ENCODE measurements around the gene ORMDL1. TPM values are rescaled to one million over a fixed set of nuclear protein-coding genes. Genes with fewer than 3 reads are reported as not detected.

Gene ORMDL1
- 100 to 1,000 TPM in 1 of 4 donors, 10 to 100 TPM in 3; 27.5 to 133 (median 86.5) TPM for total RNA-seq

- TF ChIP-seq POLR2A (IDR thresholded peaks at IDR 0.05): peak; percentile 96
- peak in 3 of 5 experiments; percentile 8 to 19 (median 18) for TF ChIP-seq CTCF (IDR thresholded peaks at IDR 0.05)
- TF ChIP-seq POLR2AphosphoS5 (IDR thresholded peaks at IDR 0.05): peak; percentile 87 to 96 (median 95)
- no peak for TF ChIP-seq EP300 (IDR thresholded peaks at IDR 0.05; ENCODE audit: low read depth)
Measured at GRCh38 chr2:189783927-189784867, at the start of gene ORMDL1, which contains the start of gene PMS1. TSS of gene ORMDL1 (minus strand) at chr2:189784339. CDS start at chr2:189782595, 1,744 bp downstream. TSS of gene PMS1 (plus strand) at chr2:189784450. CDS start at chr2:189791810, 7,360 bp downstream.

GRCh38 chr2:189830510-189830909, 46.4 kb upstream of the ORMDL1 start:
- in situ Hi-C loops (cut with MboI; ENCODE audit: low pct_ligation_motif_present in 1 of 4, low pct_unique_long_range_greater_than_20kb in 1 of 4, low sequenced_read_pairs in 3 of 4): no loop called here
- WGBS, 2 donors (ENCODE audit: low coverage in 1 of 2): 100% methylated on average over 1 of the region's 1 CpG
- no peak for TF ChIP-seq POLR2AphosphoS5 (IDR thresholded peaks at IDR 0.05)
- TF ChIP-seq CTCF (IDR thresholded peaks at IDR 0.05): no peak
- no peak for TF ChIP-seq EP300 (IDR thresholded peaks at IDR 0.05; ENCODE audit: low read depth)
- TF ChIP-seq POLR2A (IDR thresholded peaks at IDR 0.05): no peak
- Histone ChIP-seq H3K36me3 (no peaks in the 10 kb centered on the region), H3K4me1 (no peaks in the 10 kb centered on the region), H3K9me3 (no peaks in the 10 kb centered on the region), H3K4me3 (no peak overlapping the region), H3K27ac (no peak overlapping the region), H3K27me3 (no peaks in the 10 kb centered on the region)
- intact Hi-C loops (cut with DNase I; ENCODE audit: low total_unique reads): no loop called here
- DNase-seq: no peak

More at GRCh38 chr2:189783927-189784867, at the start of gene ORMDL1, which contains the start of gene PMS1:
- 1% methylated on average over 40 of the region's 96 CpGs; no CpG with 5 or more reads in 1 of the 2 donors for WGBS, 2 donors (ENCODE audit: low coverage in 1 of 2)
- Histone ChIP-seq H3K36me3 (peaks cover 0 to 18% (median under 1%) of the 10 kb centered on the region in 4 donors), H3K4me3 (peak within 1 kb of the TSS; percentile 61 to 73 (median 68)), H3K27ac (peak within 1 kb of the TSS; percentile 93 to 96 (median 94)), H3K27me3 (no peaks in the 10 kb centered on the region), H3K9me3 (no peaks in the 10 kb centered on the region), H3K4me1 (peaks cover 16 to 31% (median 22%) of the 10 kb centered on the region in 4 donors)
- peak; percentile 97 for DNase-seq
- in situ Hi-C loops (cut with MboI; ENCODE audit: low pct_ligation_motif_present in 1 of 4, low pct_unique_long_range_greater_than_20kb in 1 of 4, low sequenced_read_pairs in 3 of 4) (loop anchor here in 1 of 4 donors (25.0 kb wide), 1 partner anchor 122 kb away; the partner anchor contains the start of genes ANKAR and ASNSD1), intact Hi-C loops (cut with DNase I; ENCODE audit: low total_unique reads) (no loop called here)

GRCh38 chr2:189829102-189829833, 45.1 kb upstream of the ORMDL1 start:
- Histone ChIP-seq H3K36me3 (no peaks in the 10 kb centered on the region), H3K9me3 (no peaks in the 10 kb centered on the region), H3K4me3 (no peak overlapping the region), H3K27me3 (no peaks in the 10 kb centered on the region), H3K4me1 (peaks cover 0 to 4% (median 0%) of the 10 kb centered on the region in 4 donors), H3K27ac (no peak overlapping the region)
- DNase-seq: no peak
- 74 to 78% methylated on average over 3 to 4 of the region's 4 CpGs for WGBS, 2 donors (ENCODE audit: low coverage in 1 of 2)
- TF ChIP-seq EP300 (IDR thresholded peaks at IDR 0.05; ENCODE audit: low read depth): no peak
- no peak for TF ChIP-seq POLR2AphosphoS5 (IDR thresholded peaks at IDR 0.05)
- no peak for TF ChIP-seq POLR2A (IDR thresholded peaks at IDR 0.05)
- no peak for TF ChIP-seq CTCF (IDR thresholded peaks at IDR 0.05)
- in situ Hi-C loops (cut with MboI; ENCODE audit: low pct_ligation_motif_present in 1 of 4, low pct_unique_long_range_greater_than_20kb in 1 of 4, low sequenced_read_pairs in 3 of 4): no loop called here
- intact Hi-C loops (cut with DNase I; ENCODE audit: low total_unique reads): no loop called here

Measured in transverse colon (tissue), 4 donors.